Nephron progenitor cell (in vitro differentiated cells): Measurements from ENCODE around the gene FABP1.

Experiments used
- DNase-seq: peaks from one replicate; pipeline ENCODE4 v3.0.0; 2021
- H3K27ac Mint-ChIP-seq: 2 replicates; pipeline ENCODE4 v1.8.0; 2021; ENCODE audit warnings: mild to moderate bottlenecking, moderate library complexity, mixed read lengths
- H3K27me3 Mint-ChIP-seq: 2 replicates; pipeline ENCODE4 v1.8.0; 2021; ENCODE audit warnings: mild to moderate bottlenecking, low read depth, mixed read lengths; ENCODE audit not compliant: poor library complexity
- H3K36me3 Mint-ChIP-seq: 2 replicates; pipeline ENCODE4 v1.8.0; 2021; ENCODE audit warnings: low read depth, mixed read lengths
- H3K4me1 Mint-ChIP-seq: 2 replicates; pipeline ENCODE4 v1.8.0; 2021; ENCODE audit warnings: mixed read lengths
- H3K4me3 Mint-ChIP-seq: 2 replicates; pipeline ENCODE4 v1.8.0; 2021; ENCODE audit warnings: mild to moderate bottlenecking, moderate library complexity, mixed read lengths
- H3K9me3 Mint-ChIP-seq: 2 replicates; pipeline ENCODE4 v1.8.0; 2021; ENCODE audit warnings: mild to moderate bottlenecking, moderate library complexity, mixed read lengths
- CTCF ChIP-seq: fragments of 200-600 bp; sonication (generic); IDR thresholded peaks from 2 replicates; pipeline ENCODE4 v1.5.0; 2021; ENCODE audit warnings: antibody characterized with exemption

FABP1 gene

GRCh38 chr2:88100489-88100858, 27.4 kb downstream of the FABP1 start:
- H3K27ac Mint-ChIP-seq, result no peak overlapping the region
- peaks cover 13% of the 10 kb centered on the region for H3K4me1 Mint-ChIP-seq
- no peak for DNase-seq
- H3K9me3 Mint-ChIP-seq, result no peaks in the 10 kb centered on the region
- H3K27me3 Mint-ChIP-seq, result peaks cover 19% of the 10 kb centered on the region
- no peak for TF ChIP-seq CTCF
- no peaks in the 10 kb centered on the region for H3K36me3 Mint-ChIP-seq
- H3K4me3 Mint-ChIP-seq, result no peak overlapping the region

- DNase-seq, result peak; percentile 79
- no peak overlapping the region for H3K27ac Mint-ChIP-seq
- TF ChIP-seq CTCF, result no peak
- H3K4me1 Mint-ChIP-seq, result peaks cover 13% of the 10 kb centered on the region
- H3K4me3 Mint-ChIP-seq, result no peak overlapping the region
- H3K27me3 Mint-ChIP-seq, result peaks cover 19% of the 10 kb centered on the region
- H3K36me3 Mint-ChIP-seq, result no peaks in the 10 kb centered on the region
- H3K9me3 Mint-ChIP-seq, result no peaks in the 10 kb centered on the region
Observed at GRCh38 chr2:88099798-88100488, 27.9 kb downstream of the FABP1 start.

GRCh38 chr2:88098558-88098900, 29.3 kb downstream of the FABP1 start:
- Mint-ChIP-seq H3K9me3 (no peaks in the 10 kb centered on the region), H3K4me3 (no peak overlapping the region), H3K27ac (no peak overlapping the region), H3K4me1 (peaks cover 13% of the 10 kb centered on the region), H3K36me3 (no peaks in the 10 kb centered on the region), H3K27me3 (peaks cover 12% of the 10 kb centered on the region)
- no peak for DNase-seq
- TF ChIP-seq CTCF, result no peak

GRCh38 chr2:88097891-88098557, 29.8 kb downstream of the FABP1 start:
- Mint-ChIP-seq H3K27me3 (peaks cover 10% of the 10 kb centered on the region), H3K36me3 (no peaks in the 10 kb centered on the region), H3K9me3 (no peaks in the 10 kb centered on the region), H3K4me3 (no peak overlapping the region), H3K27ac (no peak overlapping the region), H3K4me1 (peaks cover 13% of the 10 kb centered on the region)
- no peak for DNase-seq
- no peak for TF ChIP-seq CTCF

- Mint-ChIP-seq H3K9me3 (no peaks in the 10 kb centered on the region), H3K36me3 (no peaks in the 10 kb centered on the region), H3K27me3 (peaks cover 4% of the 10 kb centered on the region), H3K27ac (no peak overlapping the region), H3K4me1 (peaks cover 13% of the 10 kb centered on the region), H3K4me3 (no peak overlapping the region)
- no peak for DNase-seq
- TF ChIP-seq CTCF, result no peak
Observed at GRCh38 chr2:88097192-88097591, 30.7 kb downstream of the FABP1 start.

GRCh38 chr2:88096708-88097107, 31.2 kb downstream of the FABP1 start:
- Mint-ChIP-seq H3K27ac (no peak overlapping the region), H3K36me3 (no peaks in the 10 kb centered on the region), H3K9me3 (no peaks in the 10 kb centered on the region), H3K4me3 (no peak overlapping the region), H3K4me1 (peaks cover 13% of the 10 kb centered on the region), H3K27me3 (peaks cover 4% of the 10 kb centered on the region)
- DNase-seq, result no peak
- TF ChIP-seq CTCF, result no peak
